ENCODE data around the gene RAB3B.

Gene RAB3B

DNA sequence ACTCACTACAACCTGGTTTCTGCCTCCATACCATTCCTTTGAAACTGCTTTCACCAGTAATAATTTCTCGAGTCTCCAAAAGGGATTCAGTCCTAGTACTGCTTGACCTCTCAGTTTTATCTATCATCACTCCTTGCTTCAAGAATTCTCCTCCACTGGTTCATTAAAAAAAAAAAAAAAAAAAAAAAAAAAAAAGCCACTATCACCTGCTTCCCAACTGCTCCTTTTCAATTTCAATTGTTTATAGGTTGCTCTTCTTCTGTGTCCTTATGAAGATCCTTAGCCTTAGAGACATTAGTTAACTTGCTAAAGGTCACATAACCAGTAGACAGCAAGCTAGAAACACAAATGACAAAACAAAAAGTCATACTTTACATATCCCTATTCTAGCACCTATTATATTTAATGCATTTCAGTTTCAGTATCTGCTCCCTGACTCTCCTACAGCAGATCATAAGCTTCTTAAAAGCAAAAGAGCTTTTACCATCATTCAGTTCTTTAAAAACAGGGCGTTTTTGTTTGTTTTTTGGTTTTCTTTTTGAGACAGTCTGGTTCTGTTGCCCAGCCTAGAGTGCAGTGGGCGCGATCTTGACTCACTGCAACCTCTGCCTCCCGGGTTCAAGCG lies 119.0 kb downstream of the RAB3B start:
- no peak for DNase-seq (ENCODE audit: low read depth in 3 of 3)

DNA sequence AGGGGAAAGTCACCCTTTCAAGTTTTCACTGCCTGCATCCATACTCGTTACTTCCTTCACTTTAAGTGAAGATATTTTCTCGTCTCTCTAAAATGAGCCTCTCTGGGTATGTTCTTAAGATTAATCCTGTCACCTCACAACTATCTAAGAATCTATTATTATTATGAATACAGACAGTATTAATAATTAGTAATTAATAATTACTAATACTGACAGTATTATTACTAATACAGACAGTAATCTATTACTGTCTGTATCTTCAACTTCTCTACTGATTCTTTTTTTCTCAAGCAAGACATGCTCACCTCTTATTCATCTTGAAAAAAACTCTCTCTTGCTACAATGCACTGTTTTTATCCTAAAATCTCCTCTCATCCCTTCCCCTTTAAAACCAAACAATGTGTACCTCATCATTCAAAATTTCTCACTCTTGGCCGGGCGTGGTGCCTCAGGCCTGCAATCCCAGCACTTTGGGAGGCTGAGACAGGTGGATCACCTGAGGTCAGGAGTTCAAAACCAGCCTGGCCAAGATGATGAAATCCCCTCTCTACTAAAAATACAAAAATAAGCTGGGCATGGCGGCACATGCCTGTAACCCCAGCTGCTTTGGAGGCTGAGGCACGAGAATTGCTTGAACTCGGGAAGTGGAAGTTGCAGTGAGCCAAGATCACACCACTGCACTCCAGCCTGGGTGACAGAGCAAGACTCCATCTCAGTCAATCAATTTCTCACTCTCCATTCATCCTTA lies 119.7 kb downstream of the RAB3B start:
- no peak for DNase-seq (ENCODE audit: low read depth in 3 of 3)

DNA sequence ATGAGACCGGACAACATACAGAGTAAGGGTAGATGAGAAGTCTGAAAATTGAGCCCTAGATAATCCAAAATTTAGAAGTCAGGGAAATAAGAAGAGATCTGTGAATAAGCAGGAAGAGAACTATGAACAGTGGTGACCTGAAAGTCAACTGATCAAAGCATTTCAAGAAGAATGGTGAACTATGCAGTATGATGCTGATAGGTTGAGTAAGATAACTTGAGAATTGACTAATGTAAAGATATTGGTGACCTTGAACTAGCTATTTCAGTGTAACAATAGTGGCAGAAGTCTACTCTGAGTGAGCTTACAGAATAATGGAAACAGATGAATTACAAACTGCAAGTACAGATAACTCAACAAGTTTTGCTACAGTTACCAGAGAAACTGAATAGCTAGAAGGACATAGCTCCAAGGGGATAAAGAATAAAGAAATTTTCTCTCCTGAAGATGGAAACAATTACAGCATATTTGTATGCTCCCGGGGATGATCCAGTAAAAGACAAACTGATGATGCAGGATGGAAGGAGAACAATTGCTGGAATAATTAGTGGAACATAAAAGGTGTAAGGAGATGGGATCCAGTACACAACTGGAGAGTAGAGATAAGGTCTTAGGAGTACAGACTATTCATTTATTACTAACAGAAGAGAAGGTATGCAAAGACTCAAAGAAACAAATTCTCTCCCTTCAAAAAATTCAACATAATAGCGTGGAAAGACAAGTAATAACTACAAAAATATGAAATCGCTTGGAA lies 122.8 kb downstream of the RAB3B start:
- no peak for DNase-seq (ENCODE audit: low read depth in 3 of 3)

DNA sequence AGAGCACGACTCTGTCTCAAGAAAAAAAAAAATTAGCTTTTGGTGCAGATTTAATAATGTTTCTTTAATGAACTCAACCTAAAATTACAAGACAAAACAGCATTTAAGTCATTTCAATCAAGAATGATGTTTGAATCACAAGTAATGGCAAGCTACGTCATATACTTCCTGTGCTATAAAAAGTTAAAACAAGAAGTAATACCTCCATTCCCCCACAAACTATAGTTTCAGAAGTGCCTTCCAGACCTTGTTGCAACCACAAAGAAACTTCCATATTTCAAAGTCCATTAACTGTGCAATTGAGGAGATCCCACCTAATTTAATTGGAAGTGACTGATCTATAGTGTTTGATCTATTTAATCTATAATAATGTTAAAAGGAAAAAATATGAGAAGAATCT lies 127.1 kb downstream of the RAB3B start:
- no peak for DNase-seq (ENCODE audit: low read depth in 3 of 3)

DNA sequence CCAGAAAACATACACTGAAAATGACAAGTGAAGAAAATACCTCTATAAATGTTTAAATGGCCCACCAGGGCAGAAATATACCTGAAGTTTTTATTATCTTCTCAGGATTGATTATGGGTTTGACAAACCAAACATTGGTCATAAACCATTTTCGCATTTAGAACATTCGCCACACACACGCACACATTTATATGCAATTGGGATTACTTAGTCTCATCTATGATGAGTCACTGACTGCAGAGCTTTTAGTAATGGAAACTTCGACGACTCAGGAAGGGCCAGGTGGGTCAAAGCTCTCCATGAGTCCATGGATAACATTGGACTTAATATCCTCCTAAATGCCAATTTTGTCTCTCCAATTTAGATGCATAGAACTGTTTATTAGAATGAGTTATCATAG lies 128.8 kb downstream of the RAB3B start:
- no peak for DNase-seq (ENCODE audit: low read depth in 3 of 3)

DNA sequence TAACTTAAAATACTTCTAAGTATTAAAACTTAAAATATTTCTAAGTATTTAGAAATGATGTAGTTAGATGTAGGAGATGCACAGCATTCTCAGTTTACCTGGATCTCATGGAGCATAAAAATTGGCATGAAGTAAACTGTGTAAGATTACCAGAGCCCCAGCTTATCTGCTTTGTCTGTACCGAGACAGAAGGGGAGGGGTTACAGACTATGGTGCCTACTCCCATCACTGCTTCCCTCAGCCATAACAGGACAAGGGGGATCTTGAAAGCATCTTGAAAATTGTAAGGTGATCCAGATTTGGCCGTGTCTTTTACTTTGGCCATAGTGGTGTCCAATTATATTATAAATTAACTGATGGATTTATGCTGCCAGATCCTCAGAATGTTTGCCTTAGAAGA lies 130.8 kb downstream of the RAB3B start:
- no peak for DNase-seq (ENCODE audit: low read depth in 3 of 3)

DNA sequence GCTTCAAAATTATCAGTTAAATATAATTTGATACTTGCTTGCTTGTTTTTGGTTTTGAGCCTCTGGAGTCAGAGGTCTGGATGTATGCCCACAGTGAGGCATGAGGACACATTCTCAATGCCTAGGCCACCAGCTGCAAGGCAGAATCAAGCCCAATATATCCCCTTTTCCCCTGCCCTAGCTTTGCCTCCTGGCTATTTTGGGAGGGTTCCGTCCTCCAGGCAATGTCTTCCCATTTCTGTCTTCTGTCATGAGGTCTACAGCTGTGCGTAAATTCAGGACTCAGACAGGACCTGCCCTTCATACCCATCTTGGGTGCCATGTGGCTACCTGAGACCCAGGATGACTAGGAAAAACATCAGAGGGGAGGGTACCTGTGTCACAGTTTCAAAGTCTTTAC lies 131.2 kb downstream of the RAB3B start:
- no peak for DNase-seq (ENCODE audit: low read depth in 3 of 3)

DNA sequence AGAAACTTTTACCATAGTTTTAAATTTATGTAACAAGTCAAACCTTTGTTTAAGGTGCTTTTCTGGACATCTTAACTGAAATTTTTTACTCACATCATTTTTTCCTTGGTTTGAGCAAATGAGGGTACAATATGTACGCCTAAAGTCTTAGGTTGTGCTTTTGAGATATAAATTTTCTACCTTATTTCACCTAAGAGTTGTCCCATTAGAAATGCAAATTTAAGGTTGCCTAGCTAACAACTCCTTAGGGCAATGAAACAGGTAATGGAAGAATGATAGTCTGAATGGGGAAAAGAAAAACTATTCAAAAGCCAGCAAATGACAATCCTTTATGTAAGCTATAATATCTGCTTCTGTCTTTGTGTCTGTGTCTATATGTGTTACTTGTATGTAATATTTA lies 131.6 kb downstream of the RAB3B start:
- DNase-seq (ENCODE audit: low read depth in 3 of 3): no peak
